Mesothelial cell of epicardium (in vitro differentiated cells): ENCODE results near the gene LAMB1. TPM values are rescaled to one million over a fixed set of nuclear protein-coding genes. Genes with fewer than 3 reads are reported as not detected.
A peak's percentile ranks its signal among the peaks of the same experiment; 100 is the strongest.

Experiments
- DNase-seq, 2 experiments: peaks; one replicate each; pipeline ENCODE4 v3.0.0; 2021; ENCODE audit warnings: low spot score in 2 of 2; ENCODE audit not compliant: unreplicated experiment in 2 of 2
- H3K27ac Mint-ChIP-seq: 2 replicates; pipeline ENCODE4 v1.8.0; 2021; ENCODE audit warnings: mixed read lengths
- H3K27me3 Mint-ChIP-seq: 2 replicates; pipeline ENCODE4 v1.8.0; 2021; ENCODE audit warnings: low read depth, mixed read lengths
- H3K36me3 Mint-ChIP-seq: 2 replicates; pipeline ENCODE4 v1.8.0; 2021; ENCODE audit warnings: mixed read lengths
- H3K4me1 Mint-ChIP-seq: 2 replicates; pipeline ENCODE4 v1.8.0; 2021; ENCODE audit warnings: mixed read lengths
- H3K4me3 Mint-ChIP-seq: 2 replicates; pipeline ENCODE4 v1.8.0; 2021; ENCODE audit warnings: mild to moderate bottlenecking, moderate library complexity, mixed read lengths
- H3K9me3 Mint-ChIP-seq: 2 replicates; pipeline ENCODE4 v1.8.0; 2021; ENCODE audit warnings: mixed read lengths
- CTCF ChIP-seq: fragments of 200-600 bp; sonication (generic); IDR thresholded peaks from one replicate; pipeline ENCODE4 v1.5.0; 2021; ENCODE audit warnings: antibody characterized with exemption; ENCODE audit not compliant: unreplicated experiment
- total RNA-seq: library from RNA; stranded (reverse); gene quantifications from 3 replicates; pipeline ENCODE4 v1.2.1, GENCODE V29; 2021

LAMB1 gene
- total RNA-seq, 1 donor from 2014 or later: 593 TPM

- H3K9me3 Mint-ChIP-seq: no peaks in the 10 kb centered on the region
- no peak overlapping the region for H3K4me3 Mint-ChIP-seq
- peaks cover 50% of the 10 kb centered on the region for H3K36me3 Mint-ChIP-seq
- no peak for DNase-seq
- peak overlapping the region; percentile 79 for H3K27ac Mint-ChIP-seq
- TF ChIP-seq CTCF: no peak
- no peaks in the 10 kb centered on the region for H3K27me3 Mint-ChIP-seq
- peaks cover 50% of the 10 kb centered on the region for H3K4me1 Mint-ChIP-seq
Observed at GRCh38 chr7:107933386-107934013, 69.5 kb downstream of the LAMB1 start.

- no peak overlapping the region for H3K4me3 Mint-ChIP-seq
- peaks cover 56% of the 10 kb centered on the region for H3K36me3 Mint-ChIP-seq
- H3K9me3 Mint-ChIP-seq: no peaks in the 10 kb centered on the region
- no peak for DNase-seq
- H3K4me1 Mint-ChIP-seq: peaks cover 43% of the 10 kb centered on the region
- TF ChIP-seq CTCF: no peak
- peak overlapping the region; percentile 47 for H3K27ac Mint-ChIP-seq
- no peaks in the 10 kb centered on the region for H3K27me3 Mint-ChIP-seq
Observed at GRCh38 chr7:107932805-107933204, 70.2 kb downstream of the LAMB1 start.

- H3K27me3 Mint-ChIP-seq: no peaks in the 10 kb centered on the region
- TF ChIP-seq CTCF: no peak
- peak overlapping the region; percentile 72 for H3K27ac Mint-ChIP-seq
- H3K9me3 Mint-ChIP-seq: no peaks in the 10 kb centered on the region
- H3K4me3 Mint-ChIP-seq: no peak overlapping the region
- peaks cover 60% of the 10 kb centered on the region for H3K36me3 Mint-ChIP-seq
- H3K4me1 Mint-ChIP-seq: peaks cover 34% of the 10 kb centered on the region
- DNase-seq: no peak
Observed at GRCh38 chr7:107931740-107932515, 71.0 kb downstream of the LAMB1 start.

GRCh38 chr7:107926481-107926880, 76.5 kb downstream of the LAMB1 start:
- H3K27me3 Mint-ChIP-seq: no peaks in the 10 kb centered on the region
- no peak for DNase-seq
- no peaks in the 10 kb centered on the region for H3K9me3 Mint-ChIP-seq
- peaks cover 71% of the 10 kb centered on the region for H3K36me3 Mint-ChIP-seq
- no peak for TF ChIP-seq CTCF
- peak overlapping the region; percentile 68 for H3K27ac Mint-ChIP-seq
- no peak overlapping the region for H3K4me3 Mint-ChIP-seq
- H3K4me1 Mint-ChIP-seq: peaks cover 8% of the 10 kb centered on the region

GRCh38 chr7:107924841-107925504, 78.0 kb downstream of the LAMB1 start:
- Mint-ChIP-seq H3K36me3 (peaks cover 70% of the 10 kb centered on the region), H3K27ac (peak overlapping the region; percentile 22), H3K9me3 (no peaks in the 10 kb centered on the region), H3K4me3 (no peak overlapping the region), H3K27me3 (no peaks in the 10 kb centered on the region), H3K4me1 (peaks cover 16% of the 10 kb centered on the region)
- no peak for DNase-seq
- TF ChIP-seq CTCF: no peak
